ENCODE data around the gene GSTM2. TPM values are rescaled to one million over a fixed set of nuclear protein-coding genes. Genes with fewer than 3 reads are reported as not detected.
"Not testable (repeated sequence)": the region's sequence is repeated elsewhere in the genome, so short reads cannot be mapped to it uniquely, and the experiment has no call there.

The GSTM2 gene
- polyA plus RNA-seq, 6 donors from 2014 or later, result 3.9 to 14.5 (median 5.7) TPM

GRCh38 chr1:109659997-109660690 lies 7.7 kb upstream of the GSTM2 start:
- H3K9me3 Mint-ChIP-seq, result no peaks in the 10 kb centered on the region
- H3K27me3 Mint-ChIP-seq, result no peaks in the 10 kb centered on the region
- H3K36me3 Mint-ChIP-seq, result peaks cover 4 to 17% of the 10 kb centered on the region in 2 donors
- ATAC-seq (ENCODE audit: low read depth in 2 of 2) (no peak), DNase-seq (no peak)
- peaks cover 16 to 17% (median 17%) of the 10 kb centered on the region in 3 donors for H3K4me1 Mint-ChIP-seq
- no peak overlapping the region for H3K27ac Mint-ChIP-seq
- H3K4me3 Mint-ChIP-seq, result no peak overlapping the region

- not testable (repeated sequence) for H3K9me3 Mint-ChIP-seq; ATAC-seq (ENCODE audit: low read depth in 2 of 2); H3K27me3 Mint-ChIP-seq; H3K27ac Mint-ChIP-seq; H3K4me3 Mint-ChIP-seq; DNase-seq
- Mint-ChIP-seq H3K36me3 (peaks cover 4 to 17% of the 10 kb centered on the region in 2 donors), H3K4me1 (peaks cover 12 to 14% (median 12%) of the 10 kb centered on the region in 3 donors)
Measured at GRCh38 chr1:109660691-109661026, 7.2 kb upstream of the GSTM2 start.

GRCh38 chr1:109661391-109661790 lies 6.5 kb upstream of the GSTM2 start:
- H3K36me3 Mint-ChIP-seq, result peaks cover 4 to 17% of the 10 kb centered on the region in 2 donors

GRCh38 chr1:109664671-109665070 lies 3.2 kb upstream of the GSTM2 start:
- peaks cover 0 to 7% of the 10 kb centered on the region in 2 donors for H3K36me3 Mint-ChIP-seq
- no peaks in the 10 kb centered on the region for H3K9me3 Mint-ChIP-seq
- H3K27me3 Mint-ChIP-seq, result no peaks in the 10 kb centered on the region
- no peak overlapping the region for H3K27ac Mint-ChIP-seq
- ATAC-seq (ENCODE audit: low read depth in 2 of 2) (no peak), DNase-seq (no peak)
- H3K4me1 Mint-ChIP-seq, result peaks cover 12 to 20% (median 16%) of the 10 kb centered on the region in 3 donors
- no peak overlapping the region for H3K4me3 Mint-ChIP-seq

More at GRCh38 chr1:109661391-109661790, 6.5 kb upstream of the GSTM2 start:
- ATAC-seq (ENCODE audit: low read depth in 2 of 2) (no peak), DNase-seq (no peak)
- Mint-ChIP-seq H3K9me3 (no peaks in the 10 kb centered on the region), H3K4me1 (peaks cover 5 to 6% (median 6%) of the 10 kb centered on the region in 3 donors), H3K27ac (peak overlapping the region in 1 of 6 donors; percentile 72), H3K27me3 (no peaks in the 10 kb centered on the region), H3K4me3 (no peak overlapping the region)

GRCh38 chr1:109668123-109668775 lies 392 bp downstream of the GSTM2 start:
- Mint-ChIP-seq H3K9me3 (peaks cover 0 to 3% (median 0%) of the 10 kb centered on the region in 7 donors), H3K4me1 (peaks cover 14 to 22% (median 18%) of the 10 kb centered on the region in 3 donors), H3K4me3 (peak overlapping the region; percentile 60 to 89 (median 82)), H3K36me3 (no peaks in the 10 kb centered on the region), H3K27ac (peak overlapping the region in 1 of 6 donors; percentile 48), H3K27me3 (no peaks in the 10 kb centered on the region)
- DNase-seq (no peak), ATAC-seq (ENCODE audit: low read depth in 2 of 2) (peak; percentile 61 to 63)

GRCh38 chr1:109669246-109669948 lies 1.5 kb downstream of the GSTM2 start:
- peaks cover 0 to 3% (median 0%) of the 10 kb centered on the region in 7 donors for H3K9me3 Mint-ChIP-seq
- H3K27ac Mint-ChIP-seq, result peak overlapping the region in 2 of 6 donors; percentile 27 to 94
- DNase-seq (no peak), ATAC-seq (ENCODE audit: low read depth in 2 of 2) (no peak)
- peak overlapping the region; percentile 10 to 85 (median 66) for H3K4me3 Mint-ChIP-seq
- peaks cover 14 to 22% (median 18%) of the 10 kb centered on the region in 3 donors for H3K4me1 Mint-ChIP-seq
- no peaks in the 10 kb centered on the region for H3K27me3 Mint-ChIP-seq
- H3K36me3 Mint-ChIP-seq, result no peaks in the 10 kb centered on the region

- not testable (repeated sequence) for H3K27me3 Mint-ChIP-seq; DNase-seq; ATAC-seq (ENCODE audit: low read depth in 2 of 2); H3K9me3 Mint-ChIP-seq; H3K36me3 Mint-ChIP-seq
- Mint-ChIP-seq H3K4me3 (peak overlapping the region in 7 of 8 donors; percentile 51 to 85 (median 69)), H3K27ac (peak overlapping the region in 3 of 6 donors; percentile 27 to 94 (median 32)), H3K4me1 (peaks cover 14 to 22% (median 18%) of the 10 kb centered on the region in 3 donors)
Measured at GRCh38 chr1:109669949-109670302, 2.1 kb downstream of the GSTM2 start.

GRCh38 chr1:109671067-109671466 lies 3.2 kb downstream of the GSTM2 start:
- no peaks in the 10 kb centered on the region for H3K36me3 Mint-ChIP-seq
- H3K27ac Mint-ChIP-seq, result no peak overlapping the region
- no peak for ATAC-seq (ENCODE audit: low read depth in 2 of 2)
- DNase-seq, result no peak
- no peaks in the 10 kb centered on the region for H3K27me3 Mint-ChIP-seq
- peaks cover 0 to 3% (median 0%) of the 10 kb centered on the region in 7 donors for H3K9me3 Mint-ChIP-seq
- peak overlapping the region in 1 of 8 donors; percentile 15 for H3K4me3 Mint-ChIP-seq
- peaks cover 14 to 22% (median 18%) of the 10 kb centered on the region in 3 donors for H3K4me1 Mint-ChIP-seq

- not testable (repeated sequence) for H3K4me3 Mint-ChIP-seq; DNase-seq; H3K36me3 Mint-ChIP-seq; H3K9me3 Mint-ChIP-seq; H3K27me3 Mint-ChIP-seq; ATAC-seq (ENCODE audit: low read depth in 2 of 2); H3K27ac Mint-ChIP-seq; H3K4me1 Mint-ChIP-seq
Measured at GRCh38 chr1:109673861-109674260, 6.0 kb downstream of the GSTM2 start.

GRCh38 chr1:109676683-109677381 lies 9.0 kb downstream of the GSTM2 start:
- not testable (repeated sequence) for H3K4me1 Mint-ChIP-seq; H3K4me3 Mint-ChIP-seq; H3K27me3 Mint-ChIP-seq; ATAC-seq (ENCODE audit: low read depth in 2 of 2); H3K9me3 Mint-ChIP-seq; DNase-seq; H3K36me3 Mint-ChIP-seq
- peak overlapping the region in 1 of 6 donors; percentile 63 for H3K27ac Mint-ChIP-seq

- Mint-ChIP-seq H3K27me3 (no peaks in the 10 kb centered on the region), H3K36me3 (no peaks in the 10 kb centered on the region), H3K4me3 (peak overlapping the region in 1 of 8 donors; percentile 42), H3K4me1 (no peaks in the 10 kb centered on the region), H3K9me3 (no peaks in the 10 kb centered on the region), H3K27ac (peak overlapping the region in 1 of 6 donors; percentile 63)
- ATAC-seq (ENCODE audit: low read depth in 2 of 2), result no peak
- DNase-seq, result no peak
Measured at GRCh38 chr1:109677459-109677858, 9.6 kb downstream of the GSTM2 start.

GRCh38 chr1:109678637-109679036 lies 10.8 kb downstream of the GSTM2 start:
- ATAC-seq (ENCODE audit: low read depth in 2 of 2); H3K27ac Mint-ChIP-seq; H3K9me3 Mint-ChIP-seq; H3K4me3 Mint-ChIP-seq; DNase-seq; H3K36me3 Mint-ChIP-seq; H3K4me1 Mint-ChIP-seq; H3K27me3 Mint-ChIP-seq: not testable (repeated sequence)

GRCh38 chr1:109684777-109685176 lies 16.9 kb downstream of the GSTM2 start:
- not testable (repeated sequence) for H3K27ac Mint-ChIP-seq; H3K9me3 Mint-ChIP-seq; DNase-seq; H3K4me1 Mint-ChIP-seq; H3K27me3 Mint-ChIP-seq; H3K4me3 Mint-ChIP-seq; H3K36me3 Mint-ChIP-seq; ATAC-seq (ENCODE audit: low read depth in 2 of 2)
